ENCODE data around the gene NLRP3.

The NLRP3 gene

DNA sequence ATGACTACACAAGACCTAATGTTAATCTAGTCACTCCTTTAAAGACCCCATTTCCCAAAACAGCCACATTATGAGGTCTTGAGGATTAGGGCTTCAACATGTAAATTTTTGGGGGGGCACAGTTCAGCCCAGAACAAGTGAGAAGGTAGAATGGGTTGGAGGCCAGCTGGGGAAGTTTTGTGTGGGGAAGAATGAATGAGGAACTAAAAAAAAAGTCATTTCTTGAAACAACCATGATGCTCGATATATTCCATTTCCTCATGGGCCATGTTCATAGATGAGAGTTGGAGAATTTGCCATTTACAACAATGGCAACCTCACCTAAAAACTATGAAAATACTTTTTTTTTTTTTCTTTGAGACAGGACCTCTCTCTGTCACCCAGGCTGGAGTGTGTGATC lies 14.5 kb downstream of the NLRP3 start (continued):
- no peak for TF ChIP-seq ZNF704 (tag by site-specific recombination; IDR thresholded peaks at IDR 0.05)
- TF ChIP-seq MZF1 (tag by site-specific recombination; IDR thresholded peaks at IDR 0.05; ENCODE audit: borderline replicate concordance) = no peak
- no peak for TF ChIP-seq ZNF132 (tag by site-specific recombination; IDR thresholded peaks at IDR 0.05; ENCODE audit: borderline replicate concordance)

GRCh38 chr1:247431643-247432042 lies 15.7 kb downstream of the NLRP3 start:
- Histone ChIP-seq H3K4me3 (ENCODE audit: low read depth, low read length) (no peak overlapping the region), H3K36me3 (ENCODE audit: control insufficient read depth in 2 of 2, insufficient read depth in 1 of 2, low read length in 2 of 2) (no peaks in the 10 kb centered on the region), H3K27ac (ENCODE audit: extremely low read depth, low read depth, low read length) (no peak overlapping the region), H3K4me1 (ENCODE audit: control insufficient read depth, insufficient read depth, low read length) (no peaks in the 10 kb centered on the region), H3K9me3 (ENCODE audit: control insufficient read depth, insufficient read depth, low read depth, low read length) (no peaks in the 10 kb centered on the region)
- ChIA-PET POLR2A (no interaction called here), CTCF (no interaction called here)
- TF ChIP-seq KLF17 (tag by site-specific recombination; IDR thresholded peaks at IDR 0.05) (no peak), MYNN (tag by site-specific recombination; IDR thresholded peaks at IDR 0.05; ENCODE audit: borderline replicate concordance) (no peak), ZNF239 (tag by site-specific recombination; IDR thresholded peaks at IDR 0.05) (no peak), ZNF221 (tag by site-specific recombination; IDR thresholded peaks at IDR 0.05; ENCODE audit: borderline replicate concordance) (no peak), ZNF571 (tag by site-specific recombination; IDR thresholded peaks at IDR 0.05) (no peak), OSR2 (tag by site-specific recombination; IDR thresholded peaks at IDR 0.05) (no peak), ZNF830 (tag by site-specific recombination; IDR thresholded peaks at IDR 0.05; ENCODE audit: low read depth) (no peak)
- TF ChIP-seq, protein P1, sequence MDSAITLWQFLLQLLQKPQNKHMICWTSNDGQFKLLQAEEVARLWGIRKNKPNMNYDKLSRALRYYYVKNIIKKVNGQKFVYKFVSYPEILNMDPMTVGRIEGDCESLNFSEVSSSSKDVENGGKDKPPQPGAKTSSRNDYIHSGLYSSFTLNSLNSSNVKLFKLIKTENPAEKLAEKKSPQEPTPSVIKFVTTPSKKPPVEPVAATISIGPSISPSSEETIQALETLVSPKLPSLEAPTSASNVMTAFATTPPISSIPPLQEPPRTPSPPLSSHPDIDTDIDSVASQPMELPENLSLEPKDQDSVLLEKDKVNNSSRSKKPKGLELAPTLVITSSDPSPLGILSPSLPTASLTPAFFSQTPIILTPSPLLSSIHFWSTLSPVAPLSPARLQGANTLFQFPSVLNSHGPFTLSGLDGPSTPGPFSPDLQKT (IDR thresholded peaks at IDR 0.05; ENCODE audit: borderline replicate concordance, low read depth, low read length) = no peak
- TF ChIP-seq, protein P2, sequence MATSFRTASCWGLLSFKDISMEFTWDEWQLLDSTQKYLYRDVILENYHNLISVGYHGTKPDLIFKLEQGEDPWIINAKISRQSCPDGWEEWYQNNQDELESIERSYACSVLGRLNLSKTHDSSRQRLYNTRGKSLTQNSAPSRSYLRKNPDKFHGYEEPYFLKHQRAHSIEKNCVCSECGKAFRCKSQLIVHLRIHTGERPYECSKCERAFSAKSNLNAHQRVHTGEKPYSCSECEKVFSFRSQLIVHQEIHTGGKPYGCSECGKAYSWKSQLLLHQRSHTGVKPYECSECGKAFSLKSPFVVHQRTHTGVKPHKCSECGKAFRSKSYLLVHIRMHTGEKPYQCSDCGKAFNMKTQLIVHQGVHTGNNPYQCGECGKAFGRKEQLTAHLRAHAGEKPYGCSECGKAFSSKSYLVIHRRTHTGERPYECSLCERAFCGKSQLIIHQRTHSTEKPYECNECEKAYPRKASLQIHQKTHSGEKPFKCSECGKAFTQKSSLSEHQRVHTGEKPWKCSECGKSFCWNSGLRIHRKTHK (tag by site-specific recombination; IDR thresholded peaks at IDR 0.05) = no peak

DNA sequence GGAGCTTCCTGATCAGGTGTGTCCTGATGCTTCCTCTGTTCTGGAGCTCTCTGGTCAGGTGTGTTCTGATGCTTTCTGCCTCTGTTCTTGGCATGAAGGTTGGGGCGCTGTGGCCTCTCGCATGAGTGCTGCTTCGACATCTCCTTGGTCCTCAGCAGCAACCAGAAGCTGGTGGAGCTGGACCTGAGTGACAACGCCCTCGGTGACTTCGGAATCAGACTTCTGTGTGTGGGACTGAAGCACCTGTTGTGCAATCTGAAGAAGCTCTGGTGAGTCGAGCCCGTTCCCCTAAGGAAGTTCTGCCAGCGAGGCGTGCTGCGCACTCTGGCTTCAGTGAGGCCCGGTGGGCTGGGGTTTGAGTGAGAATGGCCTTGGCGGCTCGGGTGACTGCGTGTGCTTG lies 18.0 kb downstream of the NLRP3 start:
- no peaks in the 10 kb centered on the region for H3K9me3 ChIP-seq (ENCODE audit: control insufficient read depth, insufficient read depth, low read depth, low read length)
- CTCF ChIA-PET = no interaction called here
- no peak overlapping the region for H3K4me3 ChIP-seq (ENCODE audit: low read depth, low read length)
- no peak for TF ChIP-seq ZNF121 (tag by site-specific recombination; IDR thresholded peaks at IDR 0.05)
- no peak for TF ChIP-seq ZNF791 (tag by site-specific recombination; IDR thresholded peaks at IDR 0.05)
- no peak for TF ChIP-seq ZNF501 (tag by site-specific recombination; IDR thresholded peaks at IDR 0.05)
- no peak for TF ChIP-seq ZNF341 (tag by site-specific recombination; IDR thresholded peaks at IDR 0.05; ENCODE audit: low read depth)
- TF ChIP-seq ZSCAN30 (tag by site-specific recombination; IDR thresholded peaks at IDR 0.05) = no peak
- TF ChIP-seq WT1 (tag by site-specific recombination; IDR thresholded peaks at IDR 0.05) = no peak
- TF ChIP-seq GLIS2 (tag by site-specific recombination; IDR thresholded peaks at IDR 0.05) = no peak
- TF ChIP-seq SP7 (tag by site-specific recombination; IDR thresholded peaks at IDR 0.05) = no peak
- TF ChIP-seq OSR2 (tag by site-specific recombination; IDR thresholded peaks at IDR 0.05) = no peak
- TF ChIP-seq ZNF221 (tag by site-specific recombination; IDR thresholded peaks at IDR 0.05; ENCODE audit: borderline replicate concordance) = no peak
- TF ChIP-seq ZNF211 (tag by site-specific recombination; IDR thresholded peaks at IDR 0.05; ENCODE audit: low read depth) = no peak
- TF ChIP-seq SCRT1 (tag by site-specific recombination; IDR thresholded peaks at IDR 0.05; ENCODE audit: borderline replicate concordance) = no peak
- TF ChIP-seq ZNF423 (tag by site-specific recombination; IDR thresholded peaks at IDR 0.05) = no peak
- TF ChIP-seq KLF9 (tag by site-specific recombination; IDR thresholded peaks at IDR 0.05; ENCODE audit: low read depth) = no peak
- no peak overlapping the region for H3K27ac ChIP-seq (ENCODE audit: extremely low read depth, low read depth, low read length)
- no peaks in the 10 kb centered on the region for H3K36me3 ChIP-seq (ENCODE audit: control insufficient read depth in 2 of 2, insufficient read depth in 1 of 2, low read length in 2 of 2)
- POLR2A ChIA-PET = no interaction called here
- no peaks in the 10 kb centered on the region for H3K4me1 ChIP-seq (ENCODE audit: control insufficient read depth, insufficient read depth, low read length)

All from HEK293 (cell line).